ENCODE measurements around the gene PRR22. TPM values are rescaled to one million over a fixed set of nuclear protein-coding genes. Genes with fewer than 3 reads are reported as not detected.
"Not testable (repeated sequence)": the region's sequence is repeated elsewhere in the genome, so short reads cannot be mapped to it uniquely, and the experiment has no call there.

PRR22 gene
- polyA plus RNA-seq, 1 donor: 4.6 TPM

- DNase-seq; H3K27me3 ChIP-seq (ENCODE audit: control insufficient read depth, insufficient read depth, low read length); H3K27ac ChIP-seq (ENCODE audit: low read length); H3K9me3 ChIP-seq (ENCODE audit: control insufficient read depth, low read depth, low read length); H3K4me3 ChIP-seq (ENCODE audit: low read length); H3K4me1 ChIP-seq (ENCODE audit: control insufficient read depth, insufficient read depth, low read length): not testable (repeated sequence)
- no CpG with 5 or more reads among the region's 11 CpGs for WGBS (ENCODE audit: insufficient coverage, low lambda C conversion rate)
- peaks cover 19% of the 10 kb centered on the region for H3K36me3 ChIP-seq (ENCODE audit: control insufficient read depth, insufficient read depth, low read length)
Measured at GRCh38 chr19:5780916-5781315, 3.6 kb downstream of the PRR22 start.

DNA sequence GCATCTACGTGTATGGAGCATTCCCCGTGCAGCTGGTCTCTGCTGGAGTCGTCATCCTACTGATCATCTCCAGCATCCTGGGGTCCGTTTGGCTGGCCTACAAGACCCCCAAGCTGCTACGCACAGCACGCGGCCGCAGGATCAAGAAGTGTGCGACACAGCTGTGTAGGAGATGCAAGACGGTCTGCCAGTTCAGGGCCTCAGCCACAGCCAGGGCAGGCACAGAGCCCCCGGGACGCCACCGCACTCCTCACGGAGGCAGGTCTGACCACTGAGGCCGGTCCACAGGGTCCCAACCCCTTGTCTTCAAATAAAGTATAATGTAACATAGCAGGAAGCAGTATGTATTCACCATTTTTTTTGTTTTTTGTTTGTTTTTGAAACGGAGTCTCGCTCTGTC is 6.1 kb downstream of the PRR22 start:
- Histone ChIP-seq H3K27ac (ENCODE audit: low read length) (no peak overlapping the region), H3K36me3 (ENCODE audit: control insufficient read depth, insufficient read depth, low read length) (no peaks in the 10 kb centered on the region), H3K4me1 (ENCODE audit: control insufficient read depth, insufficient read depth, low read length) (no peaks in the 10 kb centered on the region), H3K4me3 (ENCODE audit: low read length) (no peak overlapping the region), H3K27me3 (ENCODE audit: control insufficient read depth, insufficient read depth, low read length) (no peaks in the 10 kb centered on the region), H3K9me3 (ENCODE audit: control insufficient read depth, low read depth, low read length) (no peaks in the 10 kb centered on the region)
- WGBS (ENCODE audit: insufficient coverage, low lambda C conversion rate): no CpG with 5 or more reads among the region's 17 CpGs
- no peak for DNase-seq

DNA sequence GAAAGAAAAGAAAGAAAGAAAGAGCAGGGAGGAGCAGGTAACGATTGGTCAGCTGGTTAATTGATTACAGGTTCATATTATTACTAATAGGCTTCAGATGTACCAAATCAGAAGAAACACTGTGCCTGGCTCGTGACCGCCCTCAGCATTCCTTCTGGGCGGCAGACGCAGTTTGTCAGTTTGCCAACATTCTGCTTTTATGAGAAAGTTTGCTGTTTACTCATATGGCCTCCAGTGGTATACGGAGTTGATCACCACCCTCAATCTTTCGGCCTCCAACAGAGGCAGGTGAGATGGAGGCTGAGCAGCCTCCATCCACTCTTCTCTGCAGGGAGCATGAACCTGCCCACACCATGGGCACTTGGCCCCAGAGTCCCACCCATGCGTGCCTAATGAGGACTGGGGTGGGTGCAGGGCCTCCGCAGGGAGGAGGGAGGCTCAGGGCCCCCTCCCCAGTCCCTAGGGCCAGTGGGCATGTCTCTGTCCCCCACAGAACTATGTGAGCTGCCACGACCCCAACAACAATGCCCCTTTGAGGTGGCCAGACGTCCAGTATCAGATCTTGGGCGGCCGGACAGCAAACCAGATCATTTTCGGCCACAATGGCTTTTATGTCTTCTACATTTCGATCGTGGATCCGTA is 8.8 kb downstream of the PRR22 start:
- Histone ChIP-seq H3K4me1 (ENCODE audit: control insufficient read depth, insufficient read depth, low read length) (no peaks in the 10 kb centered on the region), H3K27ac (ENCODE audit: low read length) (no peak overlapping the region), H3K9me3 (ENCODE audit: control insufficient read depth, low read depth, low read length) (no peaks in the 10 kb centered on the region), H3K4me3 (ENCODE audit: low read length) (no peak overlapping the region), H3K36me3 (ENCODE audit: control insufficient read depth, insufficient read depth, low read length) (no peaks in the 10 kb centered on the region), H3K27me3 (ENCODE audit: control insufficient read depth, insufficient read depth, low read length) (no peaks in the 10 kb centered on the region)
- no CpG with 5 or more reads among the region's 17 CpGs for WGBS (ENCODE audit: insufficient coverage, low lambda C conversion rate)
- DNase-seq: no peak

- Histone ChIP-seq H3K4me3 (ENCODE audit: low read length) (no peak overlapping the region), H3K27me3 (ENCODE audit: control insufficient read depth, insufficient read depth, low read length) (no peaks in the 10 kb centered on the region), H3K9me3 (ENCODE audit: control insufficient read depth, low read depth, low read length) (no peaks in the 10 kb centered on the region), H3K4me1 (ENCODE audit: control insufficient read depth, insufficient read depth, low read length) (no peaks in the 10 kb centered on the region), H3K27ac (ENCODE audit: low read length) (no peak overlapping the region), H3K36me3 (ENCODE audit: control insufficient read depth, insufficient read depth, low read length) (no peaks in the 10 kb centered on the region)
- 80% methylated on average over 1 of the region's 8 CpGs for WGBS (ENCODE audit: insufficient coverage, low lambda C conversion rate)
- no peak for DNase-seq
Measured at GRCh38 chr19:5774921-5775320, 9.6 kb downstream of the PRR22 start.

DNA sequence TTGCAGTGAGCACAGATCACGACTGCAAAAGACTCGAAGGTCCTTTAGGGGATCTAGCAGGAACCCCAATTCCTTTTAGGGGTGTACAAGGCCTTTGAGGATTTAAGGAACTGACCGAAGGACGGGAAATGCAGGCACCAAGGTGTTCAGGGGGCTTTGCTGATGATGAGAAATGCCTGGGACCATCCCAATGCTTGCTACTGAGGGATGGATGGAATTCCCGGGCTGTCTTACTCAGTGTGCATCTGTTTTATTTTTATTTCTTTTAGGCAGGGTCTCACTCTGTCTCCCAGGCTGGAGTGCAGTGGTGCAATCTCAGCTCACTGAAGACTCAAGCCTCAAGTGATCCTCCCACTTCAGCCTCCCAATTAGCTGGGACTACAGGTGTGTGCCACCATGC is 11.3 kb downstream of the PRR22 start:
- H3K27me3 ChIP-seq (ENCODE audit: control insufficient read depth, insufficient read depth, low read length): no peaks in the 10 kb centered on the region
- no CpG with 5 or more reads among the region's 5 CpGs for WGBS (ENCODE audit: insufficient coverage, low lambda C conversion rate)
- H3K4me3 ChIP-seq (ENCODE audit: low read length): no peak overlapping the region
- H3K4me1 ChIP-seq (ENCODE audit: control insufficient read depth, insufficient read depth, low read length): no peaks in the 10 kb centered on the region
- no peaks in the 10 kb centered on the region for H3K9me3 ChIP-seq (ENCODE audit: control insufficient read depth, low read depth, low read length)
- H3K36me3 ChIP-seq (ENCODE audit: control insufficient read depth, insufficient read depth, low read length): no peaks in the 10 kb centered on the region
- no peak overlapping the region for H3K27ac ChIP-seq (ENCODE audit: low read length)
- no peak for DNase-seq

GRCh38 chr19:5772416-5772815 is 12.1 kb downstream of the PRR22 start:
- H3K27ac ChIP-seq (ENCODE audit: low read length): no peak overlapping the region
- DNase-seq: no peak
- no CpG with 5 or more reads among the region's 19 CpGs for WGBS (ENCODE audit: insufficient coverage, low lambda C conversion rate)
- no peaks in the 10 kb centered on the region for H3K4me1 ChIP-seq (ENCODE audit: control insufficient read depth, insufficient read depth, low read length)
- no peak overlapping the region for H3K4me3 ChIP-seq (ENCODE audit: low read length)
- H3K36me3 ChIP-seq (ENCODE audit: control insufficient read depth, insufficient read depth, low read length): no peaks in the 10 kb centered on the region
- no peaks in the 10 kb centered on the region for H3K27me3 ChIP-seq (ENCODE audit: control insufficient read depth, insufficient read depth, low read length)
- H3K9me3 ChIP-seq (ENCODE audit: control insufficient read depth, low read depth, low read length): no peaks in the 10 kb centered on the region

GRCh38 chr19:5767949-5768348 is 16.6 kb downstream of the PRR22 start:
- Histone ChIP-seq H3K4me3 (ENCODE audit: low read length) (no peak overlapping the region), H3K27me3 (ENCODE audit: control insufficient read depth, insufficient read depth, low read length) (no peaks in the 10 kb centered on the region), H3K4me1 (ENCODE audit: control insufficient read depth, insufficient read depth, low read length) (no peaks in the 10 kb centered on the region), H3K27ac (ENCODE audit: low read length) (no peak overlapping the region), H3K36me3 (ENCODE audit: control insufficient read depth, insufficient read depth, low read length) (no peaks in the 10 kb centered on the region), H3K9me3 (ENCODE audit: control insufficient read depth, low read depth, low read length) (no peaks in the 10 kb centered on the region)
- no peak for DNase-seq
- WGBS (ENCODE audit: insufficient coverage, low lambda C conversion rate): no CpG with 5 or more reads among the region's 10 CpGs

- Histone ChIP-seq H3K4me1 (ENCODE audit: control insufficient read depth, insufficient read depth, low read length) (no peaks in the 10 kb centered on the region), H3K4me3 (ENCODE audit: low read length) (no peak overlapping the region), H3K27me3 (ENCODE audit: control insufficient read depth, insufficient read depth, low read length) (no peaks in the 10 kb centered on the region), H3K27ac (ENCODE audit: low read length) (no peak overlapping the region), H3K9me3 (ENCODE audit: control insufficient read depth, low read depth, low read length) (no peaks in the 10 kb centered on the region), H3K36me3 (ENCODE audit: control insufficient read depth, insufficient read depth, low read length) (no peaks in the 10 kb centered on the region)
- DNase-seq: no peak
- no CpG with 5 or more reads among the region's 3 CpGs for WGBS (ENCODE audit: insufficient coverage, low lambda C conversion rate)
Measured at GRCh38 chr19:5765220-5765619, 19.3 kb downstream of the PRR22 start.

GRCh38 chr19:5762608-5763217 is 21.8 kb downstream of the PRR22 start:
- no peak for DNase-seq
- no peaks in the 10 kb centered on the region for H3K36me3 ChIP-seq (ENCODE audit: control insufficient read depth, insufficient read depth, low read length)
- H3K9me3 ChIP-seq (ENCODE audit: control insufficient read depth, low read depth, low read length): no peaks in the 10 kb centered on the region
- no peak overlapping the region for H3K4me3 ChIP-seq (ENCODE audit: low read length)
- H3K27me3 ChIP-seq (ENCODE audit: control insufficient read depth, insufficient read depth, low read length): no peaks in the 10 kb centered on the region
- H3K27ac ChIP-seq (ENCODE audit: low read length): no peak overlapping the region
- 100% methylated on average over 2 of the region's 5 CpGs for WGBS (ENCODE audit: insufficient coverage, low lambda C conversion rate)
- H3K4me1 ChIP-seq (ENCODE audit: control insufficient read depth, insufficient read depth, low read length): no peaks in the 10 kb centered on the region

DNA sequence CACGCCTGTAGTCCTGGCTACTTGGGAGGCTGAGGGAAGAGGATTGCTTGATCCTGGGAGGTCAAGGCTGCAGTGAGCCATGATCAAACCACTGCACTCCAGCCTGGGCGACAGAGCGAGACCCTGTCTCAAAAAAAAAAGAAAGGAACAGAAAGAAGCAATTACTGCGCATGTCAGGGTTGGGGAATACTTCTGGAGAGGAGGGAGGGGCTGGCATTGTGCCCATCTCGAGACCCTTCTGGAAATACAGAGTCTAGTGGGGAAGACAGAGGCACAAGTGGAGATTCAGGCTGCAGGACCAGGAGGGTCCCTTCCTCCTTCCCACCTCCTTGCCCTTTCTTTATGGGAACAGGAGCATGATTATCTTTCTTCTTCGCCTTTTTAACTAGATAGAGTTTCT is 30.8 kb downstream of the PRR22 start:
- Histone ChIP-seq H3K27ac (ENCODE audit: low read length) (no peak overlapping the region), H3K4me1 (ENCODE audit: control insufficient read depth, insufficient read depth, low read length) (no peaks in the 10 kb centered on the region), H3K27me3 (ENCODE audit: control insufficient read depth, insufficient read depth, low read length) (no peaks in the 10 kb centered on the region), H3K36me3 (ENCODE audit: control insufficient read depth, insufficient read depth, low read length) (no peaks in the 10 kb centered on the region), H3K4me3 (ENCODE audit: low read length) (no peak overlapping the region), H3K9me3 (ENCODE audit: control insufficient read depth, low read depth, low read length) (no peaks in the 10 kb centered on the region)
- no peak for DNase-seq
- WGBS (ENCODE audit: insufficient coverage, low lambda C conversion rate): no CpG with 5 or more reads among the region's 6 CpGs

- no peaks in the 10 kb centered on the region for H3K9me3 ChIP-seq (ENCODE audit: control insufficient read depth, low read depth, low read length)
- H3K27ac ChIP-seq (ENCODE audit: low read length): no peak overlapping the region
- no peaks in the 10 kb centered on the region for H3K27me3 ChIP-seq (ENCODE audit: control insufficient read depth, insufficient read depth, low read length)
- H3K36me3 ChIP-seq (ENCODE audit: control insufficient read depth, insufficient read depth, low read length): no peaks in the 10 kb centered on the region
- no peak overlapping the region for H3K4me3 ChIP-seq (ENCODE audit: low read length)
- H3K4me1 ChIP-seq (ENCODE audit: control insufficient read depth, insufficient read depth, low read length): no peaks in the 10 kb centered on the region
- WGBS (ENCODE audit: insufficient coverage, low lambda C conversion rate): no CpG with 5 or more reads among the region's 7 CpGs
- DNase-seq: no peak
Measured at GRCh38 chr19:5751709-5752108, 32.8 kb downstream of the PRR22 start.

Measured in large intestine (tissue), 3 donors.